ENCODE results near the gene GNB1. TPM values are rescaled to one million over a fixed set of nuclear protein-coding genes. Genes with fewer than 3 reads are reported as not detected.
"Not testable (repeated sequence)": the region's sequence is repeated elsewhere in the genome, so short reads cannot be mapped to it uniquely, and the experiment has no call there.

Gene GNB1
- polyA plus RNA-seq, 3 donors: 41.9 to 357 (median 111) TPM

DNA sequence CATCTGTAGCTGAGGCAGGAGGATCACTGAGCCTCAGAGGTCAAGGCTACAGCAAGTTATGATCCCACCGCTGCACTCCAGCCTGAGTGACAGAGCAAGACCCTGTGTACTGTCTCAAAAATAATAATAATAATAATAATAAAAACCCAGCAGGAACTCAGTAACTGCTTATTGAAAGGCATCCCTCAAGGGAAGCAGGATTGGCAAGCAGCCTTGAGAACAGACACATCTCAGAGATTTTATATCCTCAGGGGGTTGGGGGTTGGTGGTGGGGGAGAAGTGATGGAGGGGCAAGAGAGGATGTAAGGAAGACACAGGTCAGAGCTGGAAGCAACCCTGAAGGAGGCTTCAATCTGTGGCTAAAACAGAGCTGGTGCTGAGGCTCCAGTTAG lies 29.6 kb downstream of the GNB1 start:
- WGBS (ENCODE audit: insufficient coverage): no CpG with 5 or more reads among the region's 1 CpG
- peaks cover 82% of the 10 kb centered on the region for H3K4me1 Mint-ChIP-seq
- H3K36me3 Mint-ChIP-seq: peaks cover 4 to 12% of the 10 kb centered on the region in 2 donors
- Histone ChIP-seq H3K79me2 (ENCODE audit: insufficient read depth, low read length) (peaks cover 100% of the 10 kb centered on the region), H3K9me3 (replicated peaks in 1 of 2; ENCODE audit: control insufficient read depth in 1 of 2, insufficient read depth in 1 of 2, low read length in 2 of 2) (no peaks in the 10 kb centered on the region), H3K36me3 (replicated peaks in 1 of 2; ENCODE audit: control insufficient read depth in 1 of 2, insufficient read depth in 2 of 2, low read length in 2 of 2) (peaks cover 0 to 3% of the 10 kb centered on the region in 2 donors), H4K20me1 (ENCODE audit: insufficient read depth, low read length) (peaks cover 100% of the 10 kb centered on the region), H3K4me2 (replicated peaks; ENCODE audit: extremely low read depth, low read length, poor library complexity, severe bottlenecking) (peak overlapping the region; percentile 15), H3K9ac (ENCODE audit: insufficient read depth, low read length, poor library complexity, severe bottlenecking) (no peak overlapping the region), H2AFZ (ENCODE audit: insufficient read depth, low read depth, low read length, poor library complexity, severe bottlenecking) (no peak overlapping the region), H3K4me1 (ENCODE audit: control insufficient read depth in 1 of 2, insufficient read depth in 2 of 2, low read length in 2 of 2) (peaks cover 68 to 82% of the 10 kb centered on the region in 2 donors), H3K4me3 (replicated peaks in 1 of 3; ENCODE audit: low read depth in 2 of 3, low read length in 3 of 3) (peak overlapping the region in 1 of 3 experiments; percentile 20), H3K27me3 (ENCODE audit: control insufficient read depth in 2 of 2, insufficient read depth in 2 of 2, low read length in 2 of 2) (no peaks in the 10 kb centered on the region), H3K27ac (ENCODE audit: low read depth in 1 of 2, low read length in 2 of 2) (peak overlapping the region; percentile 31 to 58)
- no peaks in the 10 kb centered on the region for H3K27me3 Mint-ChIP-seq (ENCODE audit: low read depth in 3 of 3)
- H3K4me3 Mint-ChIP-seq: peak overlapping the region in 1 of 2 donors; percentile 24
- peak overlapping the region; percentile 64 to 89 (median 85) for H3K27ac Mint-ChIP-seq
- TF ChIP-seq, protein P1, sequence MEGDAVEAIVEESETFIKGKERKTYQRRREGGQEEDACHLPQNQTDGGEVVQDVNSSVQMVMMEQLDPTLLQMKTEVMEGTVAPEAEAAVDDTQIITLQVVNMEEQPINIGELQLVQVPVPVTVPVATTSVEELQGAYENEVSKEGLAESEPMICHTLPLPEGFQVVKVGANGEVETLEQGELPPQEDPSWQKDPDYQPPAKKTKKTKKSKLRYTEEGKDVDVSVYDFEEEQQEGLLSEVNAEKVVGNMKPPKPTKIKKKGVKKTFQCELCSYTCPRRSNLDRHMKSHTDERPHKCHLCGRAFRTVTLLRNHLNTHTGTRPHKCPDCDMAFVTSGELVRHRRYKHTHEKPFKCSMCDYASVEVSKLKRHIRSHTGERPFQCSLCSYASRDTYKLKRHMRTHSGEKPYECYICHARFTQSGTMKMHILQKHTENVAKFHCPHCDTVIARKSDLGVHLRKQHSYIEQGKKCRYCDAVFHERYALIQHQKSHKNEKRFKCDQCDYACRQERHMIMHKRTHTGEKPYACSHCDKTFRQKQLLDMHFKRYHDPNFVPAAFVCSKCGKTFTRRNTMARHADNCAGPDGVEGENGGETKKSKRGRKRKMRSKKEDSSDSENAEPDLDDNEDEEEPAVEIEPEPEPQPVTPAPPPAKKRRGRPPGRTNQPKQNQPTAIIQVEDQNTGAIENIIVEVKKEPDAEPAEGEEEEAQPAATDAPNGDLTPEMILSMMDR (IDR thresholded peaks at IDR 0.05): no peak
- H3K9me3 Mint-ChIP-seq: no peaks in the 10 kb centered on the region
- intact Hi-C loops (cut with micrococcal nuclease): no loop called here
- no peak for DNase-seq

DNA sequence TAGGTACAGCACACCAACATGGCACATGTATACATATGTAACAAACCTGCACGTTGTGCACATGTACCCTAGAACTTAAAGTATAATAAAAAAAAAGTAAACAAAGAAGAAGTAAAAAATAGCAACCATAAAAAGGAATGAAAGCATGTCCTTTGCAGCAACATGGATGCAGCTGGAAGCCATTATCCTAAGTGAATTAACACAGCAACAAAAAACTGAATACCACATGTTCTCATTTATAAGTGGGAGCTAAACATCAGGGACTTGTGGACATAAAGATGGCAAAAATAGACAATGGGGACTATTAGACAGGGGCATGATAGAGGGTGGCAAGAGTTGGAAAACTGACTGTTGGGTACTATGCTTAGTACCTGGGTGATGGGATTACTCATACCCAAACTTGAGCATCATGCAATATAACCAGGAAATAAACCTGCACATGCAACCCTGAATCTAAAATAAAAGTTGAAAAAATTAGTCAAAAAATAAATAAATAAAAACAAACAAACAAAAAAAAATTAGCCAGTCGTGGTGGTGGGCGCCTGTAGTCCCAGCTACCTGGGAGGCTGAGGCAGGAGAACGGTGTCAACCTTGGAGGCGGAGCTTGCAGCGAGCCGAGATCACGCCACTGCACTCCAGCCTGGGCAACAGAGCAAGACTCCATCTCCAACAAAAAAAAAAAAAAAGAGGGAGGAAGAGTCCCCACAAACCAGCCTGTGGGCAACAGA lies 30.8 kb downstream of the GNB1 start:
- no CpG with 5 or more reads among the region's 8 CpGs for WGBS (ENCODE audit: insufficient coverage)
- H3K4me1 ChIP-seq (ENCODE audit: control insufficient read depth in 1 of 2, insufficient read depth in 2 of 2, low read length in 2 of 2): peaks cover 63 to 72% of the 10 kb centered on the region in 2 donors
- H3K27ac ChIP-seq (ENCODE audit: low read depth in 1 of 2, low read length in 2 of 2): peak overlapping the region in 1 of 2 donors; percentile 66
- not testable (repeated sequence) for H3K36me3 ChIP-seq (replicated peaks in 1 of 2; ENCODE audit: control insufficient read depth in 1 of 2, insufficient read depth in 2 of 2, low read length in 2 of 2); H3K27me3 Mint-ChIP-seq (ENCODE audit: low read depth in 3 of 3); H2AFZ ChIP-seq (ENCODE audit: insufficient read depth, low read depth, low read length, poor library complexity, severe bottlenecking); H3K9me3 Mint-ChIP-seq; H3K27me3 ChIP-seq (ENCODE audit: control insufficient read depth in 2 of 2, insufficient read depth in 2 of 2, low read length in 2 of 2); H3K9me3 ChIP-seq (replicated peaks in 1 of 2; ENCODE audit: control insufficient read depth in 1 of 2, insufficient read depth in 1 of 2, low read length in 2 of 2); H3K9ac ChIP-seq (ENCODE audit: insufficient read depth, low read length, poor library complexity, severe bottlenecking); DNase-seq
- H3K36me3 Mint-ChIP-seq: peaks cover 4 to 14% of the 10 kb centered on the region in 2 donors
- peak overlapping the region in 1 of 2 donors; percentile 42 for H3K4me3 Mint-ChIP-seq
- H4K20me1 ChIP-seq (ENCODE audit: insufficient read depth, low read length): peaks cover 100% of the 10 kb centered on the region
- peak overlapping the region; percentile 4 for H3K4me2 ChIP-seq (replicated peaks; ENCODE audit: extremely low read depth, low read length, poor library complexity, severe bottlenecking)
- intact Hi-C loops (cut with micrococcal nuclease): loop anchor here in 1 of 2 donors (5.0 kb wide), 2 partner anchors 32 to 47 kb away; partner anchors contain the start of gene GNB1
- H3K4me1 Mint-ChIP-seq: peaks cover 80% of the 10 kb centered on the region
- peak overlapping the region in 1 of 3 experiments; percentile 20 for H3K4me3 ChIP-seq (replicated peaks in 1 of 3; ENCODE audit: low read depth in 2 of 3, low read length in 3 of 3)
- peaks cover 100% of the 10 kb centered on the region for H3K79me2 ChIP-seq (ENCODE audit: insufficient read depth, low read length)
- peak overlapping the region in 6 of 7 donors; percentile 60 to 86 (median 77) for H3K27ac Mint-ChIP-seq
